Activated B cell treated with CpG ODN at 0.5 μM for 24 hours (primary cell): ENCODE measurements around the gene HDAC9. TPM values are rescaled to one million over a fixed set of nuclear protein-coding genes. Genes with fewer than 3 reads are reported as not detected.

Experiments
- ATAC-seq: fragments of 200-7000 bp; cut with Tn5 transposase; one replicate; pipeline ENCODE4 v1.10.0; 2021; ENCODE audit warnings: low read depth, mild to moderate bottlenecking, moderate library complexity
- CTCF ChIA-PET: fragments of 350-600 bp; sonication (Branson Sonifier 250); formaldehyde crosslinking; loops from one replicate; lab custom pipeline; 2021; ENCODE audit warnings: antibody characterized with exemption; lab: Charles Lee
- POLR2A ChIA-PET: fragments of 350-600 bp; sonication (Branson Sonifier 250); formaldehyde crosslinking; loops from one replicate; lab custom pipeline; 2021; ENCODE audit warnings: antibody characterized with exemption; lab: Charles Lee
- DNase-seq: peaks from one replicate; pipeline ENCODE4 v3.0.0; 2022
- H3K27ac Mint-ChIP-seq: one replicate; pipeline ENCODE4 v1.8.0; 2020; ENCODE audit warnings: mixed read lengths
- H3K27me3 Mint-ChIP-seq: one replicate; pipeline ENCODE4 v1.8.0; 2021; ENCODE audit warnings: mixed read lengths
- H3K36me3 Mint-ChIP-seq: one replicate; pipeline ENCODE4 v1.8.0; 2021; ENCODE audit warnings: low read depth, mixed read lengths
- H3K4me1 Mint-ChIP-seq: one replicate; pipeline ENCODE4 v1.8.0; 2021; ENCODE audit warnings: mixed read lengths
- H3K4me3 Mint-ChIP-seq: one replicate; pipeline ENCODE4 v1.8.0; 2020; ENCODE audit warnings: mild to moderate bottlenecking, mixed read lengths
- H3K9me3 Mint-ChIP-seq: one replicate; pipeline ENCODE4 v1.8.0; 2020; ENCODE audit warnings: mixed read lengths
- CTCF ChIP-seq: fragments of 200-600 bp; IDR thresholded peaks from one replicate; pipeline ENCODE4 v1.8.0; 2022; ENCODE audit warnings: antibody characterized with exemption, mild to moderate bottlenecking
- intact Hi-C: fragments of 100-400 bp; cut with micrococcal nuclease; formaldehyde crosslinking; loops from one replicate; pipeline ENCODE4 v1.15.1; 2024
- total RNA-seq: library from RNA; stranded (reverse); gene quantifications from 2 replicates; pipeline ENCODE4 v1.2.3, GENCODE V29; 2022

Gene HDAC9
- total RNA-seq, 1 donor from 2014 or later = 149 TPM

GRCh38 chr7:18948521-18948920 is 453.0 kb downstream of the HDAC9 start:
- Mint-ChIP-seq H3K36me3 (no peaks in the 10 kb centered on the region), H3K9me3 (no peaks in the 10 kb centered on the region), H3K27me3 (no peaks in the 10 kb centered on the region), H3K27ac (no peak overlapping the region), H3K4me1 (no peaks in the 10 kb centered on the region), H3K4me3 (no peak overlapping the region)
- ChIA-PET CTCF (no interaction called here), POLR2A (no interaction called here)
- no peak for ATAC-seq
- intact Hi-C loops = no loop called here
- DNase-seq = no peak
- TF ChIP-seq CTCF = no peak

GRCh38 chr7:18952846-18953245 is 457.3 kb downstream of the HDAC9 start:
- ATAC-seq = no peak
- ChIA-PET POLR2A (no interaction called here), CTCF (no interaction called here)
- no peaks in the 10 kb centered on the region for H3K4me1 Mint-ChIP-seq
- H3K9me3 Mint-ChIP-seq = no peaks in the 10 kb centered on the region
- H3K27me3 Mint-ChIP-seq = no peaks in the 10 kb centered on the region
- H3K4me3 Mint-ChIP-seq = no peak overlapping the region
- intact Hi-C loops = no loop called here
- TF ChIP-seq CTCF = no peak
- peaks cover 8% of the 10 kb centered on the region for H3K36me3 Mint-ChIP-seq
- no peak for DNase-seq
- no peak overlapping the region for H3K27ac Mint-ChIP-seq

DNA sequence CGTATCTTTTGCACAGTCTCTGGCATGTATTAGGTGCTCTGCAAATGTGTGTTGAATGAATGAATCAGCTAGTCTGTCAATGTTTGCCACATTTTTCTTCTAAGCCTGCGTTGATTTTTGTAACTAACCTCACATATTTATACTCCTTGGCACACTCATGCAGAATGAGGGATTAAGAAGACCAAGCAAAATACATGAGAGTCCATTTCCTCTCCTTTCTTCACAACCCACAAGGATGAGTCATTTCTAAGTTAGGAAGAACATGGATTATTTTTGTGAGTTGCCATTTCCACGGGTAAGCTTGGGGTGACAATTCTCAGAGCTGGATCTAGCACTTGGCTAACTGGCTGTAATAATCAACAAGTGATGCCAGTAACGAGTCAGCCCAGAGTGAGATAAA is 463.1 kb downstream of the HDAC9 start:
- POLR2A ChIA-PET = no interaction called here

GRCh38 chr7:18960725-18961124 is 465.2 kb downstream of the HDAC9 start:
- ATAC-seq (no peak), DNase-seq (no peak)
- intact Hi-C loops = no loop called here
- no peak overlapping the region for H3K27ac Mint-ChIP-seq
- ChIA-PET CTCF (no interaction called here), POLR2A (no interaction called here)
- no peaks in the 10 kb centered on the region for H3K4me1 Mint-ChIP-seq
- peaks cover 2% of the 10 kb centered on the region for H3K36me3 Mint-ChIP-seq
- H3K27me3 Mint-ChIP-seq = no peaks in the 10 kb centered on the region
- no peaks in the 10 kb centered on the region for H3K9me3 Mint-ChIP-seq
- no peak overlapping the region for H3K4me3 Mint-ChIP-seq
- no peak for TF ChIP-seq CTCF

More for the DNA sequence above, 463.1 kb downstream of the HDAC9 start:
- ATAC-seq (no peak), DNase-seq (no peak)
- TF ChIP-seq CTCF = no peak
- CTCF ChIA-PET = no interaction called here
- peaks cover 9% of the 10 kb centered on the region for H3K36me3 Mint-ChIP-seq
- intact Hi-C loops = no loop called here
- H3K4me3 Mint-ChIP-seq = no peak overlapping the region
- no peaks in the 10 kb centered on the region for H3K9me3 Mint-ChIP-seq
- no peaks in the 10 kb centered on the region for H3K4me1 Mint-ChIP-seq
- H3K27me3 Mint-ChIP-seq = no peaks in the 10 kb centered on the region
- H3K27ac Mint-ChIP-seq = no peak overlapping the region

GRCh38 chr7:18962031-18962430 is 466.5 kb downstream of the HDAC9 start:
- H3K9me3 Mint-ChIP-seq = no peaks in the 10 kb centered on the region
- H3K27me3 Mint-ChIP-seq = no peaks in the 10 kb centered on the region
- ATAC-seq (no peak), DNase-seq (no peak)
- CTCF ChIA-PET = no interaction called here
- POLR2A ChIA-PET = no interaction called here
- no peaks in the 10 kb centered on the region for H3K4me1 Mint-ChIP-seq
- H3K4me3 Mint-ChIP-seq = no peak overlapping the region
- TF ChIP-seq CTCF = no peak
- H3K36me3 Mint-ChIP-seq = peaks cover 2% of the 10 kb centered on the region
- no peak overlapping the region for H3K27ac Mint-ChIP-seq
- intact Hi-C loops = no loop called here
